WTC11 (cell line): ENCODE data around the gene DUS1L.

Source experiments
- FOXK1 ChIP-seq: sonication (generic); formaldehyde crosslinking; IDR thresholded peaks from 2 replicates; pipeline ENCODE4 v1.8.0; 2022; ENCODE audit warnings: mild to moderate bottlenecking, moderate library complexity, missing genetic modification reagents
- IRF2 ChIP-seq: sonication (generic); formaldehyde crosslinking; IDR thresholded peaks from 2 replicates; pipeline ENCODE4 v1.8.0; 2022; ENCODE audit warnings: low read depth, missing genetic modification reagents, borderline replicate concordance
- JUN ChIP-seq: sonication (generic); formaldehyde crosslinking; IDR thresholded peaks from 2 replicates; pipeline ENCODE4 v1.8.0; 2023; ENCODE audit warnings: mild to moderate bottlenecking, missing genetic modification reagents
- SP1 ChIP-seq: sonication (generic); formaldehyde crosslinking; conservative IDR thresholded peaks from 2 replicates; pipeline ENCODE4 v1.8.1; 2022; ENCODE audit warnings: missing genetic modification reagents
- ZNF121 ChIP-seq: sonication (generic); formaldehyde crosslinking; IDR thresholded peaks from 2 replicates; pipeline ENCODE4 v1.8.0; 2023; ENCODE audit warnings: missing genetic modification reagents
- TF ChIP-seq, protein P1 (sequence below): fragments of 200-600 bp; IDR thresholded peaks from 2 replicates; pipeline ENCODE4 v1.8.0; 2022; ENCODE audit warnings: antibody characterized with exemption
- TF ChIP-seq, protein P2 (sequence below): sonication (generic); formaldehyde crosslinking; IDR thresholded peaks from 2 replicates; pipeline ENCODE4 v1.8.1; 2022; ENCODE audit warnings: mild to moderate bottlenecking, moderate library complexity, missing genetic modification reagents
- TF ChIP-seq, protein P3 (sequence below): sonication (generic); formaldehyde crosslinking; IDR thresholded peaks from 2 replicates; pipeline ENCODE4 v1.8.1; 2023; ENCODE audit warnings: mild to moderate bottlenecking, missing genetic modification reagents
- TF ChIP-seq, protein P4 (sequence below): sonication (generic); formaldehyde crosslinking; IDR thresholded peaks from 2 replicates; pipeline ENCODE4 v1.8.1; 2023; ENCODE audit warnings: mild to moderate bottlenecking, moderate library complexity, missing genetic modification reagents
- TF ChIP-seq, protein P5 (sequence below): fragments of 250-450 bp; sonication (Bioruptor Pico); IDR thresholded peaks from 2 replicates; pipeline ENCODE4 v1.9.0; 2021; ENCODE audit warnings: moderate library complexity, mild to moderate bottlenecking, inconsistent platforms, borderline replicate concordance
- TF ChIP-seq, protein P6 (sequence below): sonication (generic); formaldehyde crosslinking; IDR thresholded peaks from 2 replicates; pipeline ENCODE4 v1.8.1; 2023; ENCODE audit warnings: mild to moderate bottlenecking, missing genetic modification reagents, moderate library complexity
- TF ChIP-seq, protein P7 (sequence below): sonication (generic); formaldehyde crosslinking; IDR thresholded peaks from 2 replicates; pipeline ENCODE4 v1.8.0; 2023; ENCODE audit warnings: mild to moderate bottlenecking, missing genetic modification reagents

DNA sequence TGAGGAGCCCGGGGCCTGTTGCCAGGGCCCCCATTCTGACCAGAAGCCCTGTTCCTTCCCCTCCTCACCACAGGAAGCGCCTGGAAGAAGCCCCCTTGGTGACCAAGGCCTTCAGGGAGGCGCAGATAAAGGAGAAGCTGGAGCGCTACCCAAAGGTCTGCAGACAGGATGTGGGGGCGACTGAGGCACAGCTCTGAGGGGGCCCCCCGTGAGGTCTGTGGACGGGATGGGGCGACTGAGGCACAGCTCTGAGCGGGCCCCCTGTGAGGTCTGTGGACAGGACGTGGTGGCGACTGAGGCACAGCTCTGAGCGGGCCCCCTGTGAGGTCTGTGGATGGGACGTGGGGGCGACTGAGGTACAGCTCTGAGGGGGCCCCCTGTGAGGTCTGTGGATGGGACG is 56.2 kb downstream of the DUS1L start:
- TF ChIP-seq, protein P1, sequence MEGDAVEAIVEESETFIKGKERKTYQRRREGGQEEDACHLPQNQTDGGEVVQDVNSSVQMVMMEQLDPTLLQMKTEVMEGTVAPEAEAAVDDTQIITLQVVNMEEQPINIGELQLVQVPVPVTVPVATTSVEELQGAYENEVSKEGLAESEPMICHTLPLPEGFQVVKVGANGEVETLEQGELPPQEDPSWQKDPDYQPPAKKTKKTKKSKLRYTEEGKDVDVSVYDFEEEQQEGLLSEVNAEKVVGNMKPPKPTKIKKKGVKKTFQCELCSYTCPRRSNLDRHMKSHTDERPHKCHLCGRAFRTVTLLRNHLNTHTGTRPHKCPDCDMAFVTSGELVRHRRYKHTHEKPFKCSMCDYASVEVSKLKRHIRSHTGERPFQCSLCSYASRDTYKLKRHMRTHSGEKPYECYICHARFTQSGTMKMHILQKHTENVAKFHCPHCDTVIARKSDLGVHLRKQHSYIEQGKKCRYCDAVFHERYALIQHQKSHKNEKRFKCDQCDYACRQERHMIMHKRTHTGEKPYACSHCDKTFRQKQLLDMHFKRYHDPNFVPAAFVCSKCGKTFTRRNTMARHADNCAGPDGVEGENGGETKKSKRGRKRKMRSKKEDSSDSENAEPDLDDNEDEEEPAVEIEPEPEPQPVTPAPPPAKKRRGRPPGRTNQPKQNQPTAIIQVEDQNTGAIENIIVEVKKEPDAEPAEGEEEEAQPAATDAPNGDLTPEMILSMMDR, result no peak
- TF ChIP-seq, protein P2, sequence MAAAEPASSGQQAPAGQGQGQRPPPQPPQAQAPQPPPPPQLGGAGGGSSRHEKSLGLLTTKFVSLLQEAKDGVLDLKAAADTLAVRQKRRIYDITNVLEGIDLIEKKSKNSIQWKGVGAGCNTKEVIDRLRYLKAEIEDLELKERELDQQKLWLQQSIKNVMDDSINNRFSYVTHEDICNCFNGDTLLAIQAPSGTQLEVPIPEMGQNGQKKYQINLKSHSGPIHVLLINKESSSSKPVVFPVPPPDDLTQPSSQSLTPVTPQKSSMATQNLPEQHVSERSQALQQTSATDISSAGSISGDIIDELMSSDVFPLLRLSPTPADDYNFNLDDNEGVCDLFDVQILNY (CRISPR knock-in tag), result no peak
- no peak for TF ChIP-seq ZNF121 (CRISPR knock-in tag)
- TF ChIP-seq SP1, result no peak
- TF ChIP-seq, protein P3, sequence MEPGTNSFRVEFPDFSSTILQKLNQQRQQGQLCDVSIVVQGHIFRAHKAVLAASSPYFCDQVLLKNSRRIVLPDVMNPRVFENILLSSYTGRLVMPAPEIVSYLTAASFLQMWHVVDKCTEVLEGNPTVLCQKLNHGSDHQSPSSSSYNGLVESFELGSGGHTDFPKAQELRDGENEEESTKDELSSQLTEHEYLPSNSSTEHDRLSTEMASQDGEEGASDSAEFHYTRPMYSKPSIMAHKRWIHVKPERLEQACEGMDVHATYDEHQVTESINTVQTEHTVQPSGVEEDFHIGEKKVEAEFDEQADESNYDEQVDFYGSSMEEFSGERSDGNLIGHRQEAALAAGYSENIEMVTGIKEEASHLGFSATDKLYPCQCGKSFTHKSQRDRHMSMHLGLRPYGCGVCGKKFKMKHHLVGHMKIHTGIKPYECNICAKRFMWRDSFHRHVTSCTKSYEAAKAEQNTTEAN (CRISPR knock-in tag), result no peak
- no peak for TF ChIP-seq IRF2 (CRISPR knock-in tag)
- TF ChIP-seq, protein P4, sequence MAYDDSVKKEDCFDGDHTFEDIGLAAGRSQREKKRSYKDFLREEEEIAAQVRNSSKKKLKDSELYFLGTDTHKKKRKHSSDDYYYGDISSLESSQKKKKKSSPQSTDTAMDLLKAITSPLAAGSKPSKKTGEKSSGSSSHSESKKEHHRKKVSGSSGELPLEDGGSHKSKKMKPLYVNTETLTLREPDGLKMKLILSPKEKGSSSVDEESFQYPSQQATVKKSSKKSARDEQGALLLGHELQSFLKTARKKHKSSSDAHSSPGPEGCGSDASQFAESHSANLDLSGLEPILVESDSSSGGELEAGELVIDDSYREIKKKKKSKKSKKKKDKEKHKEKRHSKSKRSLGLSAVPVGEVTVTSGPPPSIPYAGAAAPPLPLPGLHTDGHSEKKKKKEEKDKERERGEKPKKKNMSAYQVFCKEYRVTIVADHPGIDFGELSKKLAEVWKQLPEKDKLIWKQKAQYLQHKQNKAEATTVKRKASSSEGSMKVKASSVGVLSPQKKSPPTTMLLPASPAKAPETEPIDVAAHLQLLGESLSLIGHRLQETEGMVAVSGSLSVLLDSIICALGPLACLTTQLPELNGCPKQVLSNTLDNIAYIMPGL (CRISPR knock-in tag), result no peak
- TF ChIP-seq, protein P5, sequence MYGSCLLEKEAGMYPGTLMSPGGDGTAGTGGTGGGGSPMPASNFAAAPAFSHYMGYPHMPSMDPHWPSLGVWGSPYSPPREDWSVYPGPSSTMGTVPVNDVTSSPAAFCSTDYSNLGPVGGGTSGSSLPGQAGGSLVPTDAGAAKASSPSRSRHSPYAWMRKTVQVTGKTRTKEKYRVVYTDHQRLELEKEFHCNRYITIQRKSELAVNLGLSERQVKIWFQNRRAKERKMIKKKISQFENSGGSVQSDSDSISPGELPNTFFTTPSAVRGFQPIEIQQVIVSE (CRISPR knock-in tag), result no peak
- no peak for TF ChIP-seq FOXK1 (CRISPR knock-in tag)
- TF ChIP-seq, protein P6, sequence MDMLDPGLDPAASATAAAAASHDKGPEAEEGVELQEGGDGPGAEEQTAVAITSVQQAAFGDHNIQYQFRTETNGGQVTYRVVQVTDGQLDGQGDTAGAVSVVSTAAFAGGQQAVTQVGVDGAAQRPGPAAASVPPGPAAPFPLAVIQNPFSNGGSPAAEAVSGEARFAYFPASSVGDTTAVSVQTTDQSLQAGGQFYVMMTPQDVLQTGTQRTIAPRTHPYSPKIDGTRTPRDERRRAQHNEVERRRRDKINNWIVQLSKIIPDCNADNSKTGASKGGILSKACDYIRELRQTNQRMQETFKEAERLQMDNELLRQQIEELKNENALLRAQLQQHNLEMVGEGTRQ (CRISPR knock-in tag), result no peak
- TF ChIP-seq JUN (CRISPR knock-in tag), result no peak
- TF ChIP-seq, protein P7, sequence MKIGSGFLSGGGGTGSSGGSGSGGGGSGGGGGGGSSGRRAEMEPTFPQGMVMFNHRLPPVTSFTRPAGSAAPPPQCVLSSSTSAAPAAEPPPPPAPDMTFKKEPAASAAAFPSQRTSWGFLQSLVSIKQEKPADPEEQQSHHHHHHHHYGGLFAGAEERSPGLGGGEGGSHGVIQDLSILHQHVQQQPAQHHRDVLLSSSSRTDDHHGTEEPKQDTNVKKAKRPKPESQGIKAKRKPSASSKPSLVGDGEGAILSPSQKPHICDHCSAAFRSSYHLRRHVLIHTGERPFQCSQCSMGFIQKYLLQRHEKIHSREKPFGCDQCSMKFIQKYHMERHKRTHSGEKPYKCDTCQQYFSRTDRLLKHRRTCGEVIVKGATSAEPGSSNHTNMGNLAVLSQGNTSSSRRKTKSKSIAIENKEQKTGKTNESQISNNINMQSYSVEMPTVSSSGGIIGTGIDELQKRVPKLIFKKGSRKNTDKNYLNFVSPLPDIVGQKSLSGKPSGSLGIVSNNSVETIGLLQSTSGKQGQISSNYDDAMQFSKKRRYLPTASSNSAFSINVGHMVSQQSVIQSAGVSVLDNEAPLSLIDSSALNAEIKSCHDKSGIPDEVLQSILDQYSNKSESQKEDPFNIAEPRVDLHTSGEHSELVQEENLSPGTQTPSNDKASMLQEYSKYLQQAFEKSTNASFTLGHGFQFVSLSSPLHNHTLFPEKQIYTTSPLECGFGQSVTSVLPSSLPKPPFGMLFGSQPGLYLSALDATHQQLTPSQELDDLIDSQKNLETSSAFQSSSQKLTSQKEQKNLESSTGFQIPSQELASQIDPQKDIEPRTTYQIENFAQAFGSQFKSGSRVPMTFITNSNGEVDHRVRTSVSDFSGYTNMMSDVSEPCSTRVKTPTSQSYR (CRISPR knock-in tag), result no peak
